Embryonic facial prominence (tissue), 1 donor: ENCODE results near the gene DZIP1L.

Experiments
- DNase-seq: peaks from one replicate; pipeline ENCODE4 v3.0.0-alpha.2; 2016; ENCODE audit errors: extremely low spot score

The DZIP1L gene

GRCh38 chr3:138034918-138035317 is 80.5 kb downstream of the DZIP1L start:
- no peak for DNase-seq

- DNase-seq: no peak
Observed at GRCh38 chr3:138033202-138033691, 82.2 kb downstream of the DZIP1L start.

GRCh38 chr3:138032567-138032966 is 82.8 kb downstream of the DZIP1L start:
- DNase-seq: no peak

DNA sequence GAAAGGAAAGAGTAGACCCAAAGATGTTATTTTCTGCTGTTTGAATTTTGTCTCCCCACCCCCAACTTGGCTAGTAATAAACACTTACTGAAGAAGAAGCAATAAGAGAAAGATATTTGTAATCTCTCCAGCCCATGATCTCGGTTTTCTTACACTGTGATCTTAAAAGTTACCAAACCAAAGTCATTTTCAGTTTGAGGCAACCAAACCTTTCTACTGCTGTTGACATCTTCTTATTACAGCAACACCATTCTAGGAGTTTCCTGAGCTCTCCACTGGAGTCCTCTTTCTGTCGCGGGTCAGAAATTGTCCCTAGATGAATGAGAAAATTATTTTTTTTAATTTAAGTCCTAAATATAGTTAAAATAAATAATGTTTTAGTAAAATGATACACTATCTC is 83.9 kb downstream of the DZIP1L start:
- DNase-seq: no peak

GRCh38 chr3:138030734-138031280 is 84.6 kb downstream of the DZIP1L start:
- DNase-seq: no peak

GRCh38 chr3:138027821-138028220 is 87.6 kb downstream of the DZIP1L start:
- no peak for DNase-seq

DNA sequence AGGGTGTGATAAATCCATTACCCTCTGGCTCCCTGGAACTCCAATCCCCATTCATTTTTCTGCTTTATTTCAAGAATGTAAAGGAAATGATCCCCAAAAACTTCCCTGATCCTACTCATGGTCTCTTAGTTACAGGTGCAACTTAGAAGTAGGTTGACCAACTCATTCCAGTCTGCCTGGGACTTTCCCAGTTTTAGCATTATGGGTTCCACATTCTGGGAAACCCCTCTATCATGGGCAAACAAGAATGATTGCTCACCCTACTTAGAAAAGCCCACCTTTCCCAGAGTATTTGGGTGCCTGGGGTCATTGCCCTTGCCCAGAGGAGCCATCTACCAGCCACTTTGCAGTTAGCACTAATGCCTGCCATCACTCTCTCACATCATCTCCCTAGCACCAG is 89.9 kb downstream of the DZIP1L start:
- DNase-seq: no peak

- DNase-seq: no peak
Observed at GRCh38 chr3:138023754-138024153, 91.7 kb downstream of the DZIP1L start.

DNA sequence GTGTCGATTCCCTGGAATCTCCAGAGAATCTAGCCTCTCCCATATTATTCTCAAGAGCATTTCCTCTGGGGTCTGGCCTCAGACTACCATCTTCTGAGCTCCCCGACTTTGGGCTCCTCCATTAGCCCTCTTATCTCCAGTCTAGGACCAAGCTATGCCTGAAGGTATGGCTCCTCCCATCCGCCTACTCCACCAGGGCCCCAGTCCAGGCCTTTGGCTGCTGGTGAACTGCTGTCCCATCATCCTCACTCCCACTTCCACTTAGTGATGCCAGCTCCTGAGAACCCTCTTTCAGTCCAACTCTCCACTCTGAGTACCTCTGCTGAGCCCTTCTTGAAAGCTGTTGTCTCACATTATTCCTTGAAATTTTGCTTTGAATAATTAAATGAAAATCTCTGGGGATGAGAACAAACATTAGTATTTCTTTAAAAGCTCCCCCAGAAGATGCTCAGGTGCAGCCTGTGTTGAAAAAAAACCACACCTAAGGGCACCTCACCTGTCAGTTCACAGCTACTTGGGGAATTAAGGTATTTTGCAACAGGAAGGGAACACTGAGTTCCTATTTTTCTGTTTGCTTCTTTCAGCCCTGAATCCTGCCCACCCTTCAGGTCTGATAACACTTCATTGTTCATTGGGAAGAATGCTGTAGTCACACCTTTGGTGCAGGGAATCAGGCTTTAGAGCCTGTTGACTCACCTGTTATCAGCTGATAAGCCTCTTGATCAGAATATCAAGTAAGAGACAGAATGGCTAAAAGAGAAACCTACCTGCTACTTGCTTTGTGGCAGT is 95.9 kb downstream of the DZIP1L start:
- no peak for DNase-seq

- no peak for DNase-seq
Observed at GRCh38 chr3:138016065-138016464, 99.3 kb downstream of the DZIP1L start.

- no peak for DNase-seq
Observed at GRCh38 chr3:138012526-138012925, 102.9 kb downstream of the DZIP1L start.
